Measurements from ENCODE around the gene CHRM4.

DNA sequence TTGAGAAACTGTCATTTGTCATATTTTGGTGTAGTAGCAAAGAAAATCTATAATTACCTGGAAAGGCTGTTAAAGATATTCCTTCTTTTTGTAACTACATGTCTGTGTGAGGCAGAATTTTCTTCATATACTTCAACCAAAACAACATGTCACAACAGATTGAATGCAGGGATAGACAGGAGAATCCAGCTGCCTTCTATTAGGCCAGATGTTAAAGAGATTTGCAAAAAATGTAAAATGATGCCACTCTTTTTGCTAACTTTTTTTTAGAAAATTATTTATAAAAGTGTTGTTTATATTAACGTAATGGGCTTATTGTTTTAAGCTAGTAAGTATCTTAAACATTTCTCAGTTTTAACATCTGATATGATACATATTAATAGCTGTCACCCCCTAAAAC is 31.6 kb downstream of the CHRM4 start:
- TF ChIP-seq CTCF (IDR thresholded peaks at IDR 0.05; ENCODE audit: poor library complexity) (no peak), EZH2 (IDR thresholded peaks at IDR 0.05; ENCODE audit: borderline replicate concordance) (no peak), EZH2phosphoT487 (IDR thresholded peaks at IDR 0.05; ENCODE audit: low read depth, severe bottlenecking, unreplicated experiment) (no peak)

Data from hepatocyte (in vitro differentiated cells).